ENCODE results near the gene PIM3. TPM values are rescaled to one million over a fixed set of nuclear protein-coding genes. Genes with fewer than 3 reads are reported as not detected.

Gene PIM3
- total RNA-seq, 1 experiment from 2014 or later, result 42.9 TPM

GRCh38 chr22:49991167-49991566 lies 30.6 kb downstream of the PIM3 start (continued):
- TF ChIP-seq ZNF532 (CRISPR knock-in tag; IDR thresholded peaks at IDR 0.05; ENCODE audit: borderline replicate concordance) (no peak), CTCF (IDR thresholded peaks at IDR 0.05) (no peak), TP53 (CRISPR knock-in tag; IDR thresholded peaks at IDR 0.05) (no peak)
- TF ChIP-seq, protein P1, sequence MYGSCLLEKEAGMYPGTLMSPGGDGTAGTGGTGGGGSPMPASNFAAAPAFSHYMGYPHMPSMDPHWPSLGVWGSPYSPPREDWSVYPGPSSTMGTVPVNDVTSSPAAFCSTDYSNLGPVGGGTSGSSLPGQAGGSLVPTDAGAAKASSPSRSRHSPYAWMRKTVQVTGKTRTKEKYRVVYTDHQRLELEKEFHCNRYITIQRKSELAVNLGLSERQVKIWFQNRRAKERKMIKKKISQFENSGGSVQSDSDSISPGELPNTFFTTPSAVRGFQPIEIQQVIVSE (CRISPR knock-in tag; IDR thresholded peaks at IDR 0.05; ENCODE audit: borderline replicate concordance), result no peak

- H3K27ac Mint-ChIP-seq, result no peak overlapping the region
- CTCF ChIA-PET, result interaction anchor here (2.2 to 5.5 kb wide), 4 partner anchors 9 to 67 kb away, joined by 7 to 50 read pairs (median 22); no protein-coding TSS in a partner anchor
- no peak for DNase-seq (ENCODE audit: low spot score)
- TF ChIP-seq, protein P2, sequence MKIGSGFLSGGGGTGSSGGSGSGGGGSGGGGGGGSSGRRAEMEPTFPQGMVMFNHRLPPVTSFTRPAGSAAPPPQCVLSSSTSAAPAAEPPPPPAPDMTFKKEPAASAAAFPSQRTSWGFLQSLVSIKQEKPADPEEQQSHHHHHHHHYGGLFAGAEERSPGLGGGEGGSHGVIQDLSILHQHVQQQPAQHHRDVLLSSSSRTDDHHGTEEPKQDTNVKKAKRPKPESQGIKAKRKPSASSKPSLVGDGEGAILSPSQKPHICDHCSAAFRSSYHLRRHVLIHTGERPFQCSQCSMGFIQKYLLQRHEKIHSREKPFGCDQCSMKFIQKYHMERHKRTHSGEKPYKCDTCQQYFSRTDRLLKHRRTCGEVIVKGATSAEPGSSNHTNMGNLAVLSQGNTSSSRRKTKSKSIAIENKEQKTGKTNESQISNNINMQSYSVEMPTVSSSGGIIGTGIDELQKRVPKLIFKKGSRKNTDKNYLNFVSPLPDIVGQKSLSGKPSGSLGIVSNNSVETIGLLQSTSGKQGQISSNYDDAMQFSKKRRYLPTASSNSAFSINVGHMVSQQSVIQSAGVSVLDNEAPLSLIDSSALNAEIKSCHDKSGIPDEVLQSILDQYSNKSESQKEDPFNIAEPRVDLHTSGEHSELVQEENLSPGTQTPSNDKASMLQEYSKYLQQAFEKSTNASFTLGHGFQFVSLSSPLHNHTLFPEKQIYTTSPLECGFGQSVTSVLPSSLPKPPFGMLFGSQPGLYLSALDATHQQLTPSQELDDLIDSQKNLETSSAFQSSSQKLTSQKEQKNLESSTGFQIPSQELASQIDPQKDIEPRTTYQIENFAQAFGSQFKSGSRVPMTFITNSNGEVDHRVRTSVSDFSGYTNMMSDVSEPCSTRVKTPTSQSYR (CRISPR knock-in tag; IDR thresholded peaks at IDR 0.05), result no peak
- TF ChIP-seq ZNF532 (CRISPR knock-in tag; IDR thresholded peaks at IDR 0.05; ENCODE audit: borderline replicate concordance), result no peak
- no peak for TF ChIP-seq ELF4 (CRISPR knock-in tag; IDR thresholded peaks at IDR 0.05; ENCODE audit: low read depth)
- TF ChIP-seq SOX15 (CRISPR knock-in tag; IDR thresholded peaks at IDR 0.05), result no peak
- TF ChIP-seq RELA (CRISPR knock-in tag; IDR thresholded peaks at IDR 0.05; ENCODE audit: borderline replicate concordance), result no peak
- no peak overlapping the region for H3K4me3 Mint-ChIP-seq
- H3K36me3 Mint-ChIP-seq, result peaks cover 18% of the 10 kb centered on the region
- peaks cover 27% of the 10 kb centered on the region for H3K9me3 Mint-ChIP-seq
- POLR2A ChIA-PET, result no interaction called here
- no peak for ATAC-seq
- H3K27me3 Mint-ChIP-seq (ENCODE audit: low read depth), result peaks cover 28% of the 10 kb centered on the region
- no peaks in the 10 kb centered on the region for H3K4me1 Mint-ChIP-seq
These were observed 31.4 kb downstream of the PIM3 start for GRCh38 chr22:49991907-49992533.
